Tibial artery (tissue), 4 donors: ENCODE measurements around the gene OLFML2B.
"Not testable (repeated sequence)": the region's sequence is repeated elsewhere in the genome, so short reads cannot be mapped to it uniquely, and the experiment has no call there.

Experiments used
- DNase-seq, 2 donors: peaks; one replicate each; pipeline ENCODE4 v3.0.0-alpha.2; 2019
- H3K27ac ChIP-seq, 2 donors: fragments of 200-600 bp; sonication (generic) in 1 of 2; 1 replicate in 1 of 2; 2 replicates in 1 of 2; pipeline ENCODE4 v1.5.1; 2018 to 2019; ENCODE audit warnings: mild to moderate bottlenecking in 1 of 2
- H3K27me3 ChIP-seq, 2 donors: fragments of 200-600 bp; sonication (generic) in 1 of 2; one replicate each; pipeline versions ENCODE4 v1.5.1 to v1.6.0; 2016 to 2019
- H3K36me3 ChIP-seq, 3 donors: fragments of 200-600 bp; sonication (generic) in 2 of 3; one replicate each; pipeline ENCODE4 v1.5.1; 2016 to 2019; ENCODE audit warnings: mild to moderate bottlenecking in 2 of 3
- H3K4me1 ChIP-seq, 4 donors: fragments of 200-600 bp; sonication (generic) in 2 of 4; 1 replicate in 3 of 4; 2 replicates in 1 of 4; pipeline ENCODE4 v1.5.1; 2016 to 2019
- H3K4me3 ChIP-seq, 2 donors: fragments of 200-600 bp; sonication (generic) in 1 of 2; 1 replicate in 1 of 2; 2 replicates in 1 of 2; pipeline ENCODE4 v1.5.1; 2018 to 2019; ENCODE audit warnings: mild to moderate bottlenecking in 2 of 2
- H3K9me3 ChIP-seq, 3 donors: fragments of 200-600 bp; sonication (generic) in 1 of 3; one replicate each; pipeline ENCODE4 v1.5.1; 2016 to 2019
- intact Hi-C: fragments of 100-400 bp; cut with DNase I; formaldehyde crosslinking; loops from one replicate; pipeline ENCODE4 v1.15.0; 2023; ENCODE audit warnings: low total_unique reads
- TF ChIP-seq, protein P1 (sequence below), 2 experiments: fragments of 200-600 bp in 1 of 2; fragments of 450-650 bp in 1 of 2; IDR thresholded peaks; one replicate each; pipeline ENCODE4 v1.5.1; 2017 to 2019; ENCODE audit warnings: antibody characterized with exemption in 2 of 2, mild to moderate bottlenecking in 1 of 2, moderate library complexity in 1 of 2

Gene OLFML2B

DNA sequence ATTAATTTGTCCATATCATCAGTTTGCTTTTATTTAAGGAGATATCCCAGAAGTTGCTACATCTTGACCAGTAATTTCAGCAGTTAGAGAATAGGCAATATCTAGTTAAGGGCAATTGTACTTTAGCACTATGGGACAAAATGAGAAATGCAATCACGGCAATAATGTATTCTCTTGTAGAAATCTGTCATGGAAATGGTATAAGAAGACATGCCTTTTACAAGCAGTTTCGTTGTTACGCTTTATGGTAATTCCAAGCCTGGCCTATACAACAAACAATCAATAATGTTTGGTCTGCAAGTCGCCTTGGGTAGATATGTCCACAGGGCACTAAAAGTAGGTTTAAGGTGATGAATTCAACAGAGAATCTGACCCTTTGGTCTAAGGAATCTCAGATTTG, 44.6 kb upstream of the OLFML2B start:
- no peak overlapping the region for H3K4me3 ChIP-seq
- TF ChIP-seq, protein P1, sequence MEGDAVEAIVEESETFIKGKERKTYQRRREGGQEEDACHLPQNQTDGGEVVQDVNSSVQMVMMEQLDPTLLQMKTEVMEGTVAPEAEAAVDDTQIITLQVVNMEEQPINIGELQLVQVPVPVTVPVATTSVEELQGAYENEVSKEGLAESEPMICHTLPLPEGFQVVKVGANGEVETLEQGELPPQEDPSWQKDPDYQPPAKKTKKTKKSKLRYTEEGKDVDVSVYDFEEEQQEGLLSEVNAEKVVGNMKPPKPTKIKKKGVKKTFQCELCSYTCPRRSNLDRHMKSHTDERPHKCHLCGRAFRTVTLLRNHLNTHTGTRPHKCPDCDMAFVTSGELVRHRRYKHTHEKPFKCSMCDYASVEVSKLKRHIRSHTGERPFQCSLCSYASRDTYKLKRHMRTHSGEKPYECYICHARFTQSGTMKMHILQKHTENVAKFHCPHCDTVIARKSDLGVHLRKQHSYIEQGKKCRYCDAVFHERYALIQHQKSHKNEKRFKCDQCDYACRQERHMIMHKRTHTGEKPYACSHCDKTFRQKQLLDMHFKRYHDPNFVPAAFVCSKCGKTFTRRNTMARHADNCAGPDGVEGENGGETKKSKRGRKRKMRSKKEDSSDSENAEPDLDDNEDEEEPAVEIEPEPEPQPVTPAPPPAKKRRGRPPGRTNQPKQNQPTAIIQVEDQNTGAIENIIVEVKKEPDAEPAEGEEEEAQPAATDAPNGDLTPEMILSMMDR (IDR thresholded peaks at IDR 0.05) = no peak
- no peak overlapping the region for H3K27ac ChIP-seq
- peaks cover 0 to 27% (median 15%) of the 10 kb centered on the region in 4 donors for H3K4me1 ChIP-seq
- H3K9me3 ChIP-seq = no peaks in the 10 kb centered on the region
- DNase-seq = no peak
- intact Hi-C loops = no loop called here
- no peaks in the 10 kb centered on the region for H3K36me3 ChIP-seq
- peaks cover 0 to 43% of the 10 kb centered on the region in 2 donors for H3K27me3 ChIP-seq

DNA sequence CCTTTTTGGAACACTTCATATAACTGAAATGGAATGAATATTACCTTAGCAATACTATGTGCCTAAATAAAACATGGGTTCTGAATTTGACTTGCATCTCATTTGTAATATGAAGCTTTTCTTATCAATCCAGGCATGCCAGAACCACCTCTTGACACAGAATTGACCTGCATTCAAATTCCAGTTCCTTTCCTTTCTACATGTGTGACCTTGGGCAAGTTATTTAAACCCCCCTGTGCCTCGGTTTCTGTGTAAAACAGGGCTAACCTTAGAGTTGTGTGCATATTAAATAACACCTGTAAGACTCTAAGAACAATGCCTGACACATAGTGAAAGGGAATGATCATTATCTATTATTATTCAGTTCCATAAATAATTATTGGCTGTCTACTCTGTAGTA, 43.8 kb upstream of the OLFML2B start:
- Histone ChIP-seq H3K4me3 (no peak overlapping the region), H3K36me3 (no peaks in the 10 kb centered on the region), H3K27me3 (peaks cover 0 to 46% of the 10 kb centered on the region in 2 donors), H3K27ac (no peak overlapping the region), H3K4me1 (peaks cover 0 to 25% (median 12%) of the 10 kb centered on the region in 4 donors), H3K9me3 (no peaks in the 10 kb centered on the region)
- intact Hi-C loops = no loop called here
- TF ChIP-seq, protein P1 (IDR thresholded peaks at IDR 0.05) = no peak
- no peak for DNase-seq

GRCh38 chr1:162066836-162067235, 43.2 kb upstream of the OLFML2B start:
- H3K9me3 ChIP-seq, H3K4me3 ChIP-seq, H3K36me3 ChIP-seq, H3K27ac ChIP-seq, intact Hi-C loops, DNase-seq: not testable (repeated sequence)
- Histone ChIP-seq H3K27me3 (peaks cover 0 to 46% of the 10 kb centered on the region in 2 donors), H3K4me1 (peaks cover 0 to 23% (median 12%) of the 10 kb centered on the region in 4 donors)

- Histone ChIP-seq H3K4me3 (no peak overlapping the region), H3K36me3 (no peaks in the 10 kb centered on the region), H3K4me1 (peaks cover 0 to 8% (median 4%) of the 10 kb centered on the region in 4 donors), H3K27ac (no peak overlapping the region), H3K27me3 (peaks cover 0 to 47% of the 10 kb centered on the region in 2 donors), H3K9me3 (no peaks in the 10 kb centered on the region)
- TF ChIP-seq, protein P1 (IDR thresholded peaks at IDR 0.05) = no peak
- intact Hi-C loops = no loop called here
- no peak for DNase-seq
These were observed 41.3 kb upstream of the OLFML2B start for GRCh38 chr1:162065016-162065415.

DNA sequence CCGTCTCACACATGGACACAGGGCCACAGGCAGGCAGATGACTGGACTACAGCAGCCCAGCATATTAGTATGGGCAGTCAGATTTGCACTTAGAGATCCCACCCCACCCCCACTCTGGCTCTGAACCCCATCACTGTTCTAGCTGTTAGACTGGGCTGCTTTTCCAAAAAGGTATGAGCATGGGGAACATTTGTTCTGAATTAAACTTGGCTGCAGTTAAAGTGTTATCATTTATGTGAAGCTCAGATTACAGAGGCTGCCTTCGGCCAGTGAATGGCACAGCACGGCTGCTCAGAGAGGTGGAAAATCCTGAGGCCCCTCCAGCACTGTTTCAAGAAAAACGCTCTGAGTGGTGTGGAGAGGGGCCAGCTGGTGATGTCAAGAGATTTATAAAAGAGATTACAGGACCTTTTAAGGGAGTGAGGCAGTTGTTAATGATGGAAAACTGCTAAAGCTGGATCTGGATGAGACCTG, 38.9 kb upstream of the OLFML2B start:
- Histone ChIP-seq H3K27me3 (peaks cover 0 to 38% of the 10 kb centered on the region in 2 donors), H3K9me3 (no peaks in the 10 kb centered on the region), H3K4me3 (no peak overlapping the region), H3K4me1 (no peaks in the 10 kb centered on the region), H3K27ac (no peak overlapping the region), H3K36me3 (no peaks in the 10 kb centered on the region)
- TF ChIP-seq, protein P1 (IDR thresholded peaks at IDR 0.05) = no peak
- intact Hi-C loops = no loop called here
- no peak for DNase-seq

DNA sequence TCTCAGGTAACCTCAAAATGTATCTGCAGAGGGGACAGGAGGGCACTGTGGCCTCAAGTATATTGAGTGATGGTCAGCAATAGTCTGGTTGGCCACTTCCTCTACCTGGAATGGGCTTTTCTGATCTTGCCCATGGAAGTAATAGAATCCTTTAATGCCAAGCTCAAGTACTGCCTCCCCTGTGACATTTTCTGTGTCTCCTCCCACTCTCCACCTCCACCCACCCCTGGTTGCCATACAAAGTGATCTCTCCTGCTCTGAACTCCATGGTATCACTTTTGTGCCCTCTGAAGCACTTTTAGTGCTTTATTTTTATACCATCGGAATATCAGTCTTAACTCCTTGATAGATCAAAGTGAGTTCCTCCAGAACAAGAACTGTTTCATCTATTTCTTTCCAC, 36.6 kb upstream of the OLFML2B start:
- DNase-seq = no peak
- intact Hi-C loops = no loop called here

More for the DNA sequence above, 36.6 kb upstream of the OLFML2B start:
- Histone ChIP-seq H3K36me3 (no peaks in the 10 kb centered on the region), H3K4me1 (peaks cover 0 to 3% (median 0%) of the 10 kb centered on the region in 4 donors), H3K27ac (no peak overlapping the region), H3K4me3 (no peak overlapping the region), H3K27me3 (peaks cover 0 to 23% of the 10 kb centered on the region in 2 donors), H3K9me3 (no peaks in the 10 kb centered on the region)
- TF ChIP-seq, protein P1 (IDR thresholded peaks at IDR 0.05) = no peak
